Suprapubic skin (tissue), 4 donors: Measurements from ENCODE around the gene TMEM181.
"Not testable (repeated sequence)": the region's sequence is repeated elsewhere in the genome, so short reads cannot be mapped to it uniquely, and the experiment has no call there.

ENCODE experiments used
- CTCF ChIP-seq, 2 donors: fragments of 200-600 bp in 1 of 2; fragments of 450-650 bp in 1 of 2; sonication (generic) in 1 of 2; IDR thresholded peaks; one replicate each; pipeline ENCODE4 v1.5.1; 2016 to 2019; ENCODE audit warnings: antibody characterized with exemption in 2 of 2, mild to moderate bottlenecking in 1 of 2, moderate library complexity in 1 of 2
- EP300 ChIP-seq: sonication (generic); formaldehyde crosslinking; IDR thresholded peaks from one replicate; pipeline ENCODE4 v1.6.1; 2017; ENCODE audit warnings: antibody characterized with exemption
- POLR2AphosphoS5 ChIP-seq, 3 donors: sonication (generic); formaldehyde crosslinking; IDR thresholded peaks; one replicate each; pipeline ENCODE4 v1.6.1; 2017; ENCODE audit warnings: antibody characterized with exemption in 3 of 3

GRCh38 chr6:158677094-158677493 lies 117.2 kb downstream of the TMEM181 start:
- not testable (repeated sequence) for TF ChIP-seq EP300; CTCF (IDR thresholded peaks at IDR 0.05); POLR2AphosphoS5 (IDR thresholded peaks at IDR 0.05)
